ENCODE data around the gene RSPO3.
"Not testable (repeated sequence)": the region's sequence is repeated elsewhere in the genome, so short reads cannot be mapped to it uniquely, and the experiment has no call there.

Gene RSPO3, protein sequence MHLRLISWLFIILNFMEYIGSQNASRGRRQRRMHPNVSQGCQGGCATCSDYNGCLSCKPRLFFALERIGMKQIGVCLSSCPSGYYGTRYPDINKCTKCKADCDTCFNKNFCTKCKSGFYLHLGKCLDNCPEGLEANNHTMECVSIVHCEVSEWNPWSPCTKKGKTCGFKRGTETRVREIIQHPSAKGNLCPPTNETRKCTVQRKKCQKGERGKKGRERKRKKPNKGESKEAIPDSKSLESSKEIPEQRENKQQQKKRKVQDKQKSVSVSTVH

GRCh38 chr6:127118298-127119101, at the start of gene RSPO3:
Gene RSPO3 (plus strand): TSS chr6:127118671. CDS start chr6:127119193, 522 bp downstream.
- DNase-seq (ENCODE audit: extremely low read depth in 1 of 2, low read depth in 1 of 2) = no peak

DNA sequence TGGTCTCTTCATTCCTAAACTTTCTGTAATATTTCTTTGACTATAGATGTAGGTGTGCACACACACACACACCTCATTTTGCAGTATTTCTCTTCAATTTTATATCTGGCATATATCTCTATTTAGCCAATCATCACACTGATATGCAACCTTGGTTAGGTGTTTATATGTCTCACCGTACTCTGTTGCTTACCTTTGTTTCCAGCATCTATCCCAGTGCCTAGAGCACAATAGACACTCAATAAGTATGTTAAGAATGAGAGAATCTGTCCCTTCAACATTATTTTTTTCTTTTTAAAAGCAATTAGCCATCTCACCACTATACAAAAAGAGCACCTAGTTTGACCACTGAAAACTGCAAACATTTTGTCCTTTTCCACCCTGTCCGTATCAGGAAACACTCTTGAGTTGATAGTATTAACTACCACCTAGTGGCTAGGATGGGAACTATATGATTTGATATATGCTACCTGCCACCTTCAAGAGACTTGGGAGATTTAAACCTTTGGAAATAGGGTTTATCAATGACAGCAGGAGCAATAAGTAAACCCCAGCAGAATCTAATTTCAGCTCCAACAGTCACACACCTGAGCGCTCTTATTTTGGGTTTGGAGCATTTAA, 48.7 kb upstream of the RSPO3 start:
- no peak for DNase-seq (ENCODE audit: extremely low read depth in 1 of 2, low read depth in 1 of 2)

- no peak for DNase-seq (ENCODE audit: extremely low read depth in 1 of 2, low read depth in 1 of 2)
These were observed 45.2 kb upstream of the RSPO3 start for GRCh38 chr6:127073222-127073621.

- no peak for DNase-seq (ENCODE audit: extremely low read depth in 1 of 2, low read depth in 1 of 2)
These were observed 42.0 kb upstream of the RSPO3 start for GRCh38 chr6:127076466-127076865.

- DNase-seq (ENCODE audit: extremely low read depth in 1 of 2, low read depth in 1 of 2) = no peak
These were observed 40.6 kb upstream of the RSPO3 start for GRCh38 chr6:127077886-127078285.

DNA sequence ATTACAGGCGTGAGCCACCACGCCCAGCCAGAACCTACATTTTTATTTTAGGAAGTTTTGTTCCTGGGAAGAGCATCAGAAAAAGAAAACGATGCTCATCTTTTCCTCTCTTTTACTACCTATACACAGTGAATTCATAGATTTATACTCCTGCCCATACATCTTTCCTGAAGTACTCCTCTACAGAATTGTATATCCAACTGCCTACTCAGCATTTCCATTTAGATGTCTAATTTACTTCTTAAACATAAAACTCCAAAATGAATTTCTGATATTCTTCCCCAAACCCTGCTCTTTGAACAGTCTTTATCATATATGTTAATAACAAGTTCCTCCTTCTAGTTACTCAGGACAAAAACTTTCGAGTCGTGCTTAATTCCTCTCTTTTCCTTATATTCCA, 39.8 kb upstream of the RSPO3 start:
- no peak for DNase-seq (ENCODE audit: extremely low read depth in 1 of 2, low read depth in 1 of 2)

GRCh38 chr6:127079681-127080080, 38.8 kb upstream of the RSPO3 start:
- DNase-seq (ENCODE audit: extremely low read depth in 1 of 2, low read depth in 1 of 2) = no peak

- DNase-seq (ENCODE audit: extremely low read depth in 1 of 2, low read depth in 1 of 2) = no peak
These were observed 38.4 kb upstream of the RSPO3 start for GRCh38 chr6:127080081-127080480.

GRCh38 chr6:127083231-127083962, 35.1 kb upstream of the RSPO3 start:
- DNase-seq (ENCODE audit: extremely low read depth in 1 of 2, low read depth in 1 of 2) = no peak

- no peak for DNase-seq (ENCODE audit: extremely low read depth in 1 of 2, low read depth in 1 of 2)
These were observed 34.5 kb upstream of the RSPO3 start for GRCh38 chr6:127083963-127084310.

DNA sequence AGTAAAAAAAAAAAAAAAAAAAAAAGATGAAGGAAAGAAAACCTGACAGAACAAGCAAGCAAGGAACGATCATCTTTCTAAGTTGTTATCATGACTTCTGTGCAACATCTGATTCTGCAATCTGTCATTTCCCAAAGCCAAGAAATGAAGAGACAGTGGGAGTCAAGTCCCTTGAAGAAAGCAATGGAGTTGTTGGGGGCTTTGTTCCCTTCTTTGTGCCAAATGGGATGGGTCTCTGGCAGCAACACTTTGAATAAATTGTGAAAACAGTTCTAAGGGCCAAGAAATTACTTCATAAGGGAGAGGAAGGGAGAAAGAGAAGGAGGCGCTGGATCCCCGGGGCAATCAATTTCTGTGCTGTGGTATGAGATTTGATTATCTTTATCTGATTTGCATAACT, 33.3 kb upstream of the RSPO3 start:
- no peak for DNase-seq (ENCODE audit: extremely low read depth in 1 of 2, low read depth in 1 of 2)

- DNase-seq (ENCODE audit: extremely low read depth in 1 of 2, low read depth in 1 of 2) = no peak
These were observed 28.4 kb upstream of the RSPO3 start for GRCh38 chr6:127090051-127090450.

DNA sequence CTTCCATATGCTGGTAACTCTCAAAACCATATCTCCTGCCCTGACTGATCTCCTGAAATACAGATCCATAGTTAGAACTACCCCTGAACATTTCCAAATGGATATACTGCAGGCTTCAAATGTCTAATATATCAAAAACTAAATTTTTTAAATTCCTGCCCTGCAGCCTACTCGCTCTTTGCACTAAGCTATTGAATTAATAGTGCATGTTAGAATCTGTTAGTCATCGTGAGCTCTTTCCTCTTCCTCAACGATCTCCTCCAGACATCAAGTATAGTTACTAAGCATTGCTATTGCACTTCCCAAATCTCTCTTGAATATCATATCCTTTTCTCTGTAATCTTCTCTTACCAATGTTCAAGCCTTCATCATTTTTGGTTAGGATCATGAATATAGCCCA, 26.0 kb upstream of the RSPO3 start:
- DNase-seq (ENCODE audit: extremely low read depth in 1 of 2, low read depth in 1 of 2) = no peak

GRCh38 chr6:127094791-127095190, 23.7 kb upstream of the RSPO3 start:
- DNase-seq (ENCODE audit: extremely low read depth in 1 of 2, low read depth in 1 of 2) = no peak

GRCh38 chr6:127096167-127096566, 22.3 kb upstream of the RSPO3 start:
- no peak for DNase-seq (ENCODE audit: extremely low read depth in 1 of 2, low read depth in 1 of 2)

DNA sequence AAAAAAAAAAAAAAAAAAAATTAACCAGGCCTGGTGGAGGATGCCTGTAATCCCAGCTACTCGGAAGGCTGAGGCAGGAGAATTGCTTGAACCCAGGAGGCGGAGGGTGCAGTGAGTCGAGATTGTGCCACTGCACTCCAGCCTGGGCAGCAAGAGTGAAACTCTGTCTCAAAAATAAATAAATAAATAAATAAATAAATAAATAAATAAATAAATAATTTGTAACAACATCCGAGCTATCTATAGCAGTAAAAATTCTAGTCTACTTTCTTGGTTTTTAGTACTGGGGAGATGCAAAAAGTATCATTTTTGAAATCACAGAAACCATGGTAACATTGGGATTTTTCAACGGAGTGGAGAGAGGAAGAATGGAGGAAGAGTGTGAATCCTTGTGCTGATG, 21.0 kb upstream of the RSPO3 start:
- DNase-seq (ENCODE audit: extremely low read depth in 1 of 2, low read depth in 1 of 2) = not testable (repeated sequence)

- no peak for DNase-seq (ENCODE audit: extremely low read depth in 1 of 2, low read depth in 1 of 2)
These were observed 17.8 kb upstream of the RSPO3 start for GRCh38 chr6:127100510-127101140.

GRCh38 chr6:127102299-127102698, 16.2 kb upstream of the RSPO3 start:
- DNase-seq (ENCODE audit: extremely low read depth in 1 of 2, low read depth in 1 of 2) = no peak

GRCh38 chr6:127102859-127103258, 15.6 kb upstream of the RSPO3 start:
- DNase-seq (ENCODE audit: extremely low read depth in 1 of 2, low read depth in 1 of 2) = no peak

- DNase-seq (ENCODE audit: extremely low read depth in 1 of 2, low read depth in 1 of 2) = no peak
These were observed 15.0 kb upstream of the RSPO3 start for GRCh38 chr6:127103482-127103881.

- no peak for DNase-seq (ENCODE audit: extremely low read depth in 1 of 2, low read depth in 1 of 2)
These were observed 10.6 kb upstream of the RSPO3 start for GRCh38 chr6:127107916-127108315.

Measured in stimulated activated CD8-positive, alpha-beta memory T cell treated with anti-CD3 and anti-CD28 coated beads, Interleukin-7, amount 100 ng/mL, for 48 hours (primary cell).